Motor neuron (in vitro differentiated cells): ENCODE results near the gene KREMEN1. TPM values are rescaled to one million over a fixed set of nuclear protein-coding genes. Genes with fewer than 3 reads are reported as not detected.

Experiments
- ATAC-seq, 8 experiments: fragments of 200-7000 bp; cut with Tn5 transposase; replicated peaks in 6 of 8; 2 replicates each; pipeline ENCODE4 v1.8.0; 2021; ENCODE audit warnings: mild to moderate bottlenecking in 8 of 8, moderate library complexity in 8 of 8
- H3K27ac ChIP-seq, 2 donors: fragments of 250-450 bp; sonication (Bioruptor Pico); 2 replicates each; pipeline ENCODE4 v1.9.0; 2021; ENCODE audit warnings: antibody characterized with exemption in 2 of 2, mild to moderate bottlenecking in 2 of 2, moderate library complexity in 1 of 2
- H3K4me1 ChIP-seq, 2 donors: fragments of 250-450 bp; sonication (Bioruptor Pico); replicated peaks in 1 of 2; 2 replicates each; pipeline ENCODE4 v1.6.1; 2021; ENCODE audit warnings: antibody characterized with exemption in 2 of 2, mild to moderate bottlenecking in 2 of 2, moderate library complexity in 1 of 2
- H3K4me3 ChIP-seq, 5 donors: fragments of 250-450 bp; sonication (Bioruptor Pico); 2 replicates each; pipeline ENCODE4 v1.9.0; 2021; ENCODE audit warnings: antibody characterized with exemption in 5 of 5, mild to moderate bottlenecking in 5 of 5, moderate library complexity in 4 of 5
- WGBS, 10 experiments: fragments of 450-650 bp; shearing (Covaris generic); methylation state at CpG; one replicate each; pipeline ENCODE4 v1.0.0; 2022; 5-methylcytosine and 5-hydroxymethylcytosine counted together
- in situ Hi-C, 9 experiments: fragments of 400-800 bp; cut with MboI; loops; one replicate each; pipeline ENCODE4 v1.15.0; 2021; ENCODE audit warnings: low sequenced_read_pairs in 9 of 9, low pct_unique_long_range_greater_than_20kb in 2 of 9; ENCODE audit not compliant: unreplicated experiment in 9 of 9
- total RNA-seq, 8 experiments: library from RNA; unstranded; fragments of 300-600 nt; gene quantifications; 2 replicates each; pipeline versions ENCODE4 v1.2.3 to v1.2.4, GENCODE V29; 2022

The KREMEN1 gene, protein sequence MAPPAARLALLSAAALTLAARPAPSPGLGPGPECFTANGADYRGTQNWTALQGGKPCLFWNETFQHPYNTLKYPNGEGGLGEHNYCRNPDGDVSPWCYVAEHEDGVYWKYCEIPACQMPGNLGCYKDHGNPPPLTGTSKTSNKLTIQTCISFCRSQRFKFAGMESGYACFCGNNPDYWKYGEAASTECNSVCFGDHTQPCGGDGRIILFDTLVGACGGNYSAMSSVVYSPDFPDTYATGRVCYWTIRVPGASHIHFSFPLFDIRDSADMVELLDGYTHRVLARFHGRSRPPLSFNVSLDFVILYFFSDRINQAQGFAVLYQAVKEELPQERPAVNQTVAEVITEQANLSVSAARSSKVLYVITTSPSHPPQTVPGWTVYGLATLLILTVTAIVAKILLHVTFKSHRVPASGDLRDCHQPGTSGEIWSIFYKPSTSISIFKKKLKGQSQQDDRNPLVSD
- total RNA-seq, result 10 to 100 TPM in 3 of 8 experiments, 1 to 10 TPM in 5; 3.3 to 16.5 (median 6.4) TPM

DNA sequence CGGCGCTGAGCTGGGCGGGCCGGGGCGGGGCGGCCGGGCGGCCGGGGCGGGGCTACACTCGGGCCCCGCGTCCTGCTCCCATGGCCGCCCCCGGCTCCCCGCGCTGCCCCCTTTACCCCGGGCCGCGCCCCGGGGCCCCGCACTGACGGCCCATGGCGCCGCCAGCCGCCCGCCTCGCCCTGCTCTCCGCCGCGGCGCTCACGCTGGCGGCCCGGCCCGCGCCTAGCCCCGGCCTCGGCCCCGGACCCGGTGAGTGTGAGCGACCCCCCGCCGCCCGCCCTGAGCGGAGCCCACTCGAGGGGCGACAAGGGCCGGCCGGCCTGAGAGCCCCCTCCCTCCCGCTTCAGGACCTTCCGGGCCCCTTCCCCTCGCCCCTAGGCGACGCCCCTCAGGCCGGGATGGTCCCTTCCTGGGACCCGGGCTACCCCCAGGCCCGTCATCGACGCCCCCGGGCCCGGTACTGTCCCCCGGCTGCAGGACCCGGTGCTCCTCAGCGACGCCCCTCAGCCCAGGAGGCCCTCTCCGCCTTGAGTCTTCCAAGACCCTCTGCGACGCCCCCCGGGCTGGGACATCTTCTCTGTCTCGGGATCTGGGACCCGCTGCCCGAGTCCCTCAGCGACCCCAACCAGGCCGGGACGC lies at the start of gene KREMEN1:
KREMEN1 (plus strand) TSS at position 57 of the 639 bp plus-strand sequence; CDS start at position 153, 96 bp downstream.
- WGBS, 10 experiments, result no CpG with 5 or more reads among the region's 76 CpGs
- Histone ChIP-seq H3K4me1 (peaks cover 0 to 12% of the 10 kb centered on the region in 2 donors), H3K4me3 (peak within 1 kb of the TSS; percentile 45 to 91 (median 89)), H3K27ac (no peak within 1 kb of the TSS)
- in situ Hi-C loops, result no loop called here
- ATAC-seq, result peak in 5 of 8 experiments; percentile 12 to 46 (median 39)

DNA sequence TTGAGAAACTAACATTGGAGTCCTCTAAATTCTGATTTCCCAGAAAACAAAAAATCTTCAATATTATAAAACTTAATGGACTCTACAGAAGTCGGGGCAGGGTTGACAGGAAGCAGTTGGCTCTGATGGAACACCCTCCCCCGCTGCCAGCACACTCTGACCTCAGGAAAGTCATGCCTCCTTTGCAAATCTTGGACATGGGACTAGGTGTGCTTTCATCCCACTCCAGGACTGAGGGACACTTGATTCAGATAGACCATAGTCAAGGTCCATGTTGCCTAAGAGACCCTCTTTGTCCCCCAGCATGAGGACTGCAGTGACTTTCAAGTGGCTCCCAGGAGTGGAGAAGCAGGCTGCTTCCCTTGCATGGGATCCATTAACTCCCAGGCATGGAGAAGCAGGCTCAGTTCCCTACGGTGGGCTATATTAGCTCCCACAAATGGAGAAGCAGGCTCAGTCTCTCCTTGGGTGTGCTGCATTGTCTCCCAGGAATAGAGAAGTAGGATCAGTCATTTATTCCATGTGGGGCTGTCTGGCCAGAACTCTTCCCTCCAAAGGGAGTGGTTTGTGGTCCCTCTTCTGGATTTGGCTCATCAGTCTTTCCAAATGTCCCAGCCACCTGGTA lies 49.6 kb upstream of the KREMEN1 start:
- H3K4me1 ChIP-seq, result no peaks in the 10 kb centered on the region
- ATAC-seq, result no peak
- no peak overlapping the region for H3K27ac ChIP-seq
- H3K4me3 ChIP-seq, result no peak overlapping the region
- in situ Hi-C loops, result loop anchor here in 1 of 9 experiments (25.0 kb wide), 1 partner anchor 111 kb away; no protein-coding TSS in a partner anchor
- 28 to 100% (median 40%) methylated on average over 1 to 2 of the region's 3 CpGs; no CpG with 5 or more reads in 1 of the 10 experiments for WGBS, 10 experiments

- Histone ChIP-seq H3K27ac (no peak overlapping the region), H3K4me1 (peaks cover 8 to 11% of the 10 kb centered on the region in 2 donors), H3K4me3 (no peak overlapping the region)
- ATAC-seq, result no peak
- in situ Hi-C loops, result loop anchor here in 7 of 9 experiments (25.0 kb wide), 2 partner anchors 164 to 414 kb away; no protein-coding TSS in a partner anchor
- WGBS, 10 experiments, result 96 to 100% (median 100%) methylated on average over 1 to 3 of the region's 3 CpGs; no CpG with 5 or more reads in 6 of the 10 experiments
Measured at GRCh38 chr22:29026579-29026978, 46.3 kb upstream of the KREMEN1 start.

DNA sequence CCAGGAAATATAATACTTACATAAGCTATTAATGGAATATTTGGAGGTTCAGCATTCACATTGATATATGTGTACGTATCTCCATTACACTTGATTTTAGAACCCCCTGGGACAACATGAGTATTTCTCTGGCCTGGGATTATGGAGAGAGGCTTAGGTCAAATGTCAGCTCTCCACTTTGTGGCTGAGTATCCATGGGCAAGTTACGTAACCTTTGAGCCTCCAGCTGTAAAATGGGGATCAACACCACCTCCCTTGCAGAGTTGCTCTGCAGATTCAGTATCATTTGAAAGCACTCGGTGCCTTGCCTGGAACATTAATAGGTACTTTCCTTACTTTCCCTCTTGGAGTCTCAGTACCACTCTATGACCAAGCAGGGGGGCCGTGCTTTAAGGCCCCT lies 44.4 kb upstream of the KREMEN1 start:
- 80 to 100% (median 100%) methylated on average over 1 to 3 of the region's 4 CpGs; no CpG with 5 or more reads in 3 of the 10 experiments for WGBS, 10 experiments
- ATAC-seq, result no peak
- Histone ChIP-seq H3K4me3 (no peak overlapping the region), H3K27ac (no peak overlapping the region), H3K4me1 (peaks cover 14 to 20% of the 10 kb centered on the region in 2 donors)
- in situ Hi-C loops, result loop anchor here in 7 of 9 experiments (25.0 kb wide), 2 partner anchors 166 to 416 kb away; no protein-coding TSS in a partner anchor

GRCh38 chr22:29029202-29030000 lies 43.4 kb upstream of the KREMEN1 start:
- Histone ChIP-seq H3K4me1 (peaks cover 14 to 20% of the 10 kb centered on the region in 2 donors), H3K27ac (no peak overlapping the region), H3K4me3 (no peak overlapping the region)
- in situ Hi-C loops, result loop anchor here in 7 of 9 experiments (25.0 kb wide), 2 partner anchors 167 to 417 kb away; no protein-coding TSS in a partner anchor
- 60 to 100% (median 85%) methylated on average over 1 to 9 of the region's 9 CpGs; no CpG with 5 or more reads in 2 of the 10 experiments for WGBS, 10 experiments
- no peak for ATAC-seq

DNA sequence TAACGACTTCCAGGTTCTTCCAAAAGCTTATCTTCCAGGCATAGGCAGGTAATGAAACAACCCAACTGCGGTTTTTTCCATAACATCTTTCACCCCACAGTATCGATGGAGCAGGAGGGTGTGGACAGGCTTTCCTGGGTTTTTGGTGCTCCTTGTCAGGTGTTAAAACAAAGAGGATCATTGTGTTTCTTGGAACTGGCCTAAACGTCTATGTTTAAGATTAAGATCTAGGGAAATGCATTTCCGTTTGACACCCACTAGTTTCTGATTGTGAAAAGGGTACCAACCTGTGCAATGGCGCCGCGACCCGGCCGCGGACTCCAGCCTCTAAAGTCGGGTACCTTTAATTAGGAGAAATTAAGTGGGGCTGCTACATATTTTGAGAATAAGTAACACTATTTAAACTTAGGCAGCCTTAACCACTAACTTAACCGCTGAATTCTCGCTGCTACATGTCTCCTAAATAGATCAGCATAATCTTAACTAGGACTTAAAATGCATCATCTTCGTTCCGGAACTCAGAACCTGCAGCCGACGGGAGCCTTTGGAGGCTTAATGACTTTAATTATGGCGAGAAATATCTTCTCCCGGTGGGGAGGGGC lies 42.7 kb upstream of the KREMEN1 start:
- in situ Hi-C loops, result loop anchor here in 8 of 9 experiments (10.0 to 25.0 kb wide), 3 partner anchors 168 to 418 kb away; no protein-coding TSS in a partner anchor
- peak overlapping the region in 4 of 5 donors; percentile 14 to 29 (median 24) for H3K4me3 ChIP-seq
- ATAC-seq, result no peak
- H3K27ac ChIP-seq, result no peak overlapping the region
- H3K4me1 ChIP-seq, result peaks cover 14 to 20% of the 10 kb centered on the region in 2 donors
- 22 to 91% (median 46%) methylated on average over 2 to 16 of the region's 20 CpGs; no CpG with 5 or more reads in 1 of the 10 experiments for WGBS, 10 experiments

DNA sequence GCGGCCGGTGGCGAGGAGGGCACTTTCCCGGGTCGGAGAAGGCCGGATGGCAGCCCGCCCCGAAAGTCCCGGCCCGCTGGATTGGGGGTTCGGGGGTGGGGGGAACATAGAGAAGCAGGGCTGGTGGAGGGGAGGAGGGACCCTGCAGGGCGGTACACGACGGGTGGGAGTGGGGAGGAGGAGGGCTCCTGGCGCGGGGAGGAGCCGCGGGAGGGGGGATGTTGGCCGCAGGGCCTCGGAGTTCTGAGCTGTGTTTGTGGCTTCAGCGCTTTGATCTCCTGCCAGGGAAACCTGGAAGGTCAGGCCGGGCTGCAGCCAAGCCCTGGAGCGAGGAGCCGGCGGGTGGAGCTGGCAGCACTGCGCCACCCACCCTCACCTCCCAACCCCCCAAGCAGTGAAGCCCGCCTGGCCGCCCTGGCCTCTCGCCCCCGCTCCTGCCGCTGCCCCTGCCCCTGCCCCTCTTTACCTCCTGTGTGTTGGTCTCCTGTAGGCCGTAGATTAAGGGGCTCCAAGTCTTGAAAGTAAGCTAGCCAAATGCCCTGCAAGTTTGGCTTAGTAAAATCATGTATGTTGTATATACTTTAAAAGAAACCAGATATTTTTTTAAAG lies 42.1 kb upstream of the KREMEN1 start:
- H3K4me3 ChIP-seq, result peak overlapping the region; percentile 14 to 29 (median 24)
- WGBS, 10 experiments, result 0% methylated on average over 2 of the region's 32 CpGs; no CpG with 5 or more reads in 9 of the 10 experiments
- peak; percentile 55 to 73 (median 68) for ATAC-seq
- peaks cover 14 to 20% of the 10 kb centered on the region in 2 donors for H3K4me1 ChIP-seq
- in situ Hi-C loops, result loop anchor here in 8 of 9 experiments (10.0 to 25.0 kb wide), 3 partner anchors 168 to 418 kb away; no protein-coding TSS in a partner anchor
- peak overlapping the region in 1 of 2 donors; percentile 40 for H3K27ac ChIP-seq

- H3K27ac ChIP-seq, result peak overlapping the region in 1 of 2 donors; percentile 40
- 20 to 83% (median 40%) methylated on average over 1 to 10 of the region's 18 CpGs; no CpG with 5 or more reads in 3 of the 10 experiments for WGBS, 10 experiments
Measured at GRCh38 chr22:29031227-29032011, 41.4 kb upstream of the KREMEN1 start.

DNA sequence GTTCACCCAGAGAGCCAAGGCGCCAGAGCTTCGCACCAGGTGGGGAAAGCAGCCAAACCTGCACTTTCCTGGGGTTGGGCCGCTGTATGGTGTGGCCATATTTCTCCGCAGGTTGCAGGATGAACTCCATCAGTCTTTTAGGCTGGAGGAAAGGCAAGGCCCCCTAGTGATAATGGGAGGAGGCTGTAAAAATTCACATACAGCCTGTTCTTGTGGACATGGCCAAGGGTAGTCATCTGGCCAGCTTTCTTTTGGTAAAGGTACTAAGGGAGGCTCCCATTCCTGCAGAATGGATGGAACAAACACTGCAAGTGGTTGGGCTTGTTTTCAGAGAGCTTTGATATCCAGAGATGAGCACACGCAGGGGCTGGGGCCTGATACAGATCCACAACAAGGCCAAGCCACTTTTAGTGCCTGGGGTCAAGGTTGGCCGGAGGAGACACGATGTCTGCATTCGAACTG lies 40.8 kb upstream of the KREMEN1 start:
- peaks cover 14 to 20% of the 10 kb centered on the region in 2 donors for H3K4me1 ChIP-seq
- ATAC-seq, result no peak
- H3K4me3 ChIP-seq, result no peak overlapping the region
- peak overlapping the region in 1 of 2 donors; percentile 40 for H3K27ac ChIP-seq
- in situ Hi-C loops, result loop anchor here in 8 of 9 experiments (10.0 to 25.0 kb wide), 3 partner anchors 170 to 420 kb away; no protein-coding TSS in a partner anchor
- WGBS, 10 experiments, result 60 to 98% (median 89%) methylated on average over 1 to 6 of the region's 8 CpGs; no CpG with 5 or more reads in 2 of the 10 experiments

More at GRCh38 chr22:29031227-29032011, 41.4 kb upstream of the KREMEN1 start:
- ATAC-seq, result peak; percentile 52 to 93 (median 88)
- Histone ChIP-seq H3K4me3 (peak overlapping the region in 3 of 5 donors; percentile 24 to 29 (median 25)), H3K4me1 (peaks cover 14 to 20% of the 10 kb centered on the region in 2 donors)
- in situ Hi-C loops, result loop anchor here in 8 of 9 experiments (10.0 to 25.0 kb wide), 3 partner anchors 169 to 419 kb away; no protein-coding TSS in a partner anchor

DNA sequence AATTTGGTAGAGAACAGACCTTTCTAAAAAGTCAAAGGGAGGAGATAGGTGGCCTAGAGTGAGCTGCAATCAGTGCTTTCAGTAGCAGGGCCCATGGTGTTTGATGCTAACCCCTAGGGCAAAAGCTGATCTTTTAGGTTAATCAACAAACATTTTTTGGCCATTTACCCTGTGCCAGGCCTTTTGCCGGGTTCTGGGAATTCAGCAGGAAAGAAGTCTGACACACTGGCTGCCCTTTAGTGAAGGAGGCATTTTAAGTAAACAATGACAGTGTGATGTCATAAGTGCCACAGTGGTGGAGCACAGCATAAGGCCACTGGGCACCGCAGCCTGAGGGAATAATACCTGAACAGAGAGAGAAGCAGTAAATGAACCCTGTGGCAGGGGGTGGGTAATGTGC lies 40.3 kb upstream of the KREMEN1 start:
- ATAC-seq, result no peak
- Histone ChIP-seq H3K4me1 (peaks cover 14 to 20% of the 10 kb centered on the region in 2 donors), H3K4me3 (no peak overlapping the region), H3K27ac (no peak overlapping the region)
- WGBS, 10 experiments, result 90 to 100% methylated on average over 2 of the region's 2 CpGs; no CpG with 5 or more reads in 8 of the 10 experiments
- in situ Hi-C loops, result loop anchor here in 8 of 9 experiments (10.0 to 25.0 kb wide), 3 partner anchors 170 to 420 kb away; no protein-coding TSS in a partner anchor
